ENCODE data around the gene DCDC2B.
"Not testable (repeated sequence)": the region's sequence is repeated elsewhere in the genome, so short reads cannot be mapped to it uniquely, and the experiment has no call there.

The DCDC2B gene

GRCh38 chr1:32208891-32209328, at the start of gene DCDC2B:
Gene DCDC2B (plus strand): TSS chr1:32209089. CDS start chr1:32209094, 5 bp downstream.
- DNase-seq = no peak

DNA sequence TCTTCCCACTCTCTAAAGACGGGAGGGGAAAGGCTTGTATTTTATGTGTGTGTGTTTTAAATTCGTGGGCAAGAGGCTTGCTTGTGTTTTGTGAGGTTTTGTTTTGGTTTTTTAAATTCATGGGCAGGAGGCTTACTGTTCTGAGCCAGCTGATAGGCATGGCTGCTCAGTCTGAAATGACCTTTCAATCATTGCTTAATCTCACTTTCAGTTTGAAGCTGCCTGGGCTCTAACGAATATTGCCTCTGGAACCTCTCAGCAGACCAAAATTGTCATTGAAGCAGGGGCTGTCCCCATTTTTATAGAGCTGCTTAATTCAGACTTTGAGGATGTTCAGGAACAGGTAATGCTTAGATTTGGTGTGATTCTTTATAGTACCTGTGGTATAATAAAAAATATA, 49.7 kb upstream of the DCDC2B start:
- no peak for DNase-seq

- no peak for DNase-seq
Measured at GRCh38 chr1:32163405-32163804, 45.5 kb upstream of the DCDC2B start.

GRCh38 chr1:32165633-32166032, 43.3 kb upstream of the DCDC2B start:
- not testable (repeated sequence) for DNase-seq

DNA sequence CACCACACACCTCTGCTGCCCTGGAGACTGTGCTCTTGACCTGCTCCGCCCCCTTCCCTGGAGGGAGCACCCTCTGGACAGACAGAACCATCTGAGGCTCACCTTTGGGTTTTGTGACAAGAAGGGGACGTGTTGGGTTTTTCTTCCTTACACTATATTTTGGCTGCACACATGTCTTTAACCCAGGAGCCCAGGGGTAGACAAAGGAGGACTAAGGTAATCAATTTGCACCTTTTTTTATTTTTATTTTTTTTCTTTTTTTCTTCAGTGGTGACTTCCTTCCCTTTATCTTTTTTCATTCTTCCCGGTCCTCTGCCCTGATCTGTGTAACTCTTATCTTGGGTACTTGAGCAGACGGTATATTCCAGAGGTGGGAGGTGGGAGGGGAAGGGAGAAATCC, 37.9 kb upstream of the DCDC2B start:
- no peak for DNase-seq

DNA sequence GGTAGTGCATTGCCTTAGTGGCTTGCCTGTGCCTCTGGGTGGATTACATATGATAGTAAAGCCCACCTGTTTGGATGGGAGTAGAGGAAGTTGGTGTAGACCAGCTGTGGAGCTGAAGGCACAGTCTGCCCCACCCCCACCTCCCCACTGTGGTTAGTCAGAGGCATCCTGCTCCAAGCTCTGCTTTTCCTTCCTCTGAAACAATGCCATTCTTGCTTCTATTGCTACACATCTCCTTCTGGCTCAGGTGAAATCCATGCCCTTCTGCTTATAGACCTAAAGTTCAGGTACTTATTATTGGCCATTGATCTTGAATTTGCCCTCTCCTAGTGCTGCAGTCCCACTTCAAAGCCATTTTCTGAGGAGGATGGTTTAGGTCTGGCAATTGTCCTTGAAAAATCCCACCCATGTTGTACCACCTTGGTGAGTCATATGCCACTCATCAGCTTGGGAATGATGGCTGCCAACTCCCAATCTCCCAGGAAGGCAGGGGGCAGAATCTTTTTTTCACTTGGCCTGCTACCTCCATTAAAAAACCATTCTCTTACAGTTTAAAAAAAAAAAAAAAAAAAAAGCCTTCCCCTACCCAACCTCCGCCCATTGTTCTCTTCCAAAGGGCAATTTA, 36.2 kb upstream of the DCDC2B start:
- no peak for DNase-seq

DNA sequence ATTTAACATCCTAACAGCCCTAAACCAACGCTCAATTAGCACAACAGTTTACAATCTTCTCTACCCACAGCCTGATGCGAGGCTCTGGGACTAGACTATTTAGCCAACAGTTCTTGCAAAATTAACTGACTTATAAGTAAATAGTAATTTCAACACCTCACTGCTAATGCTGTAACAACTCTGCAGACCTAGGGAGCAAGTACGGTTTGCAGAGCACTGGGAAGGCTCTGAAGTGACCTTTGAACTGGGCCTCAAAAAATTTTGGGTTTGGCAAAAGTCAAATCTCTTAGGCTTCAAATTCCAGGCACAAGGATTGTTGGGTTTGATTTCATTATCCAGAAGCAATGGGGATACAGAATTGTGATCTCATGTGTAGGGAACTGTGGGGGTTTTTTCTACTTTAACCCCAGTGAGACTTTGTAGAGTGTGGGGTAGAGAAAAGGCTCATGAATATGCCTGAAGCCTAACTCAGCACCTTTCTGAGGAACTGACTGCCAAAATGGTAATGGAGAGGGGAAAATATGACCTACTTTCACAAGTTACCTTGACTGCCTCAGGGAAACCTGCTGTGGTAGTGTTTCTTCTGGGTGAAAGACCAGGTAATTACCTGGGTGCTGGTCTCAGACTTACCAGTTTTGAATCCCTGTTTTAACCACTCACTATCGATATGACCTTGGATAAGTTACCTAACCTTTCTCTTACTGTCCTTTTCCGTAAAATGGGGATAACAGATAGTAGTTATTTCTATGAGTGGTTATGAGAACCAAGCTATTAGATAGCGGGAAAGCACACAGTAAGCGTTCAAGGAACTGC, 30.3 kb upstream of the DCDC2B start:
- no peak for DNase-seq

GRCh38 chr1:32179193-32179442, 29.8 kb upstream of the DCDC2B start:
- no peak for DNase-seq

- peak; percentile 90 for DNase-seq
Measured at GRCh38 chr1:32179443-32180185, 29.3 kb upstream of the DCDC2B start, which contains the start of gene TXLNA. Gene TXLNA (plus strand): TSS chr1:32179675. CDS start chr1:32180346, 671 bp downstream.

- DNase-seq = peak; percentile 41
Measured at GRCh38 chr1:32180186-32181060, 28.5 kb upstream of the DCDC2B start.

DNA sequence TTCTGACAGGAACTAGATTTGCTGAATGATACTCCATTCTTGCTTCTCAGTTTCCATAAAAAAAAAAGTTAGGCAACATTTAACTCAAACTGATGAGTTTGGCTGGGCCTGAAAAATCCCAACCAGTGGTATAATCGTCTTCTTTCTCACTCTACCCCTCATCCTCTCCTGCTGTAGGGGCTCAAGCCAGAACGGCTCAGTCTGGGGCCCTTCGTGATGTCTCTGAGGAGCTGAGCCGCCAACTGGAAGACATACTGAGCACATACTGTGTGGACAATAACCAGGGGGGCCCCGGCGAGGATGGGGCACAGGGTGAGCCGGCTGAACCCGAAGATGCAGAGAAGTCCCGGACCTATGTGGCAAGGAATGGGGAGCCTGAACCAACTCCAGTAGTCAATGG, 27.8 kb upstream of the DCDC2B start:
- no peak for DNase-seq

DNA sequence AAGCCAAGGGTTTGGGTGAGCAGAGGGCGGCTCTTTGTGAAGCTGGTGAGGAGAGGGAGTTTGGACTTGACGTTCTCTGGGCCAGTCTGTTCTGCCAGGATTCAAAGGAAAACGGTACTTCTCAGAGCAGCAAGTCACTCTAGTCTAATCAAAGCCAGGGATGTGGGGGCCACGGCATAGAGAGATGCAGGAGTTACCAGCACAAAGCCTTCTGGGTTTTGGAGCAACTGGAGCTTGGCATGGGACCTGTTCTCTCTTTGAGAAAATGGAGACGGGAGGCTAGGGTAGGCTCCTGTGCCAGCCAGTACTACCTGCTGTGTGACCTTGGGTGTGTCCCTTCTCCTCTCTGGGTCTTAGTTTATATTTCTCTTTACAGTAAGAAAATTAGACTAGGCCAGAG, 27.3 kb upstream of the DCDC2B start:
- DNase-seq = no peak

DNA sequence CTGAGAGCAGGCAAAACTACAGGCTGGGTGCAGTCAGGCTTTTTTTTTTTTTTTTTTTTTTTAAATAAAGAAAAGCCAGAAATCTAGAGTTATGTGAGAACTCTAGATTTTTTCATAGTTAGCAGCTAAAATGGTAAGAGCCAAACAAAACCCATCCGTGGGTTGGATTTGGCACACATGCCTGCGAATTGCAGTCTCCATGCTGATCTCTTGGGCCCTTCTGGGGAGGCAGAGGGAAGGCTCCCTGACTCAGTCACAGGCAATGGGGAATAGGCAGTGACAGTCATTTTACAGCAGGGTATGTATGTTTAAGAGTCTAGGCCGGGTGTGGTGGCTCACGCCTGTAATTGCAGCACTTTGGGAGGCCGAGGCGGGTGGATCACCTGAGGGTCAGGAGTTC, 26.8 kb upstream of the DCDC2B start:
- no peak for DNase-seq

- DNase-seq = no peak
Measured at GRCh38 chr1:32184650-32185049, 24.2 kb upstream of the DCDC2B start.

- no peak for DNase-seq
Measured at GRCh38 chr1:32186077-32186476, 22.8 kb upstream of the DCDC2B start.

GRCh38 chr1:32186491-32186890, 22.4 kb upstream of the DCDC2B start:
- no peak for DNase-seq

DNA sequence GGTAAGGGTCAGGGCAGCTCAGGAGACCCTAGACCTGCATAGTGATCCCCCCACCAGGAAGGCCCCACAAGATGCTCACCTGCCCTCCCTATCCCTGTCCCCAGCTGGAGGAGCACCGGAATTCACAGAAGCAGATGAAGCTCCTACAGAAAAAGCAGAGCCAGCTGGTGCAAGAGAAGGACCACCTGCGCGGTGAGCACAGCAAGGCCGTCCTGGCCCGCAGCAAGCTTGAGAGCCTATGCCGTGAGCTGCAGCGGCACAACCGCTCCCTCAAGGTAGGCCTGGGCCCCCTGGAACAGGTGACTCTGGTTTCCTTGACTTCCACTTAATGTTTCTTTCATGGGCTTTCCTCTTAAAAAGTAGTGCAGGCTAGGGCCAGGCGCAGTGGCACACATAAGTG, 21.0 kb upstream of the DCDC2B start:
- no peak for DNase-seq

- DNase-seq = no peak
Measured at GRCh38 chr1:32192220-32192948, 16.5 kb upstream of the DCDC2B start.

DNA sequence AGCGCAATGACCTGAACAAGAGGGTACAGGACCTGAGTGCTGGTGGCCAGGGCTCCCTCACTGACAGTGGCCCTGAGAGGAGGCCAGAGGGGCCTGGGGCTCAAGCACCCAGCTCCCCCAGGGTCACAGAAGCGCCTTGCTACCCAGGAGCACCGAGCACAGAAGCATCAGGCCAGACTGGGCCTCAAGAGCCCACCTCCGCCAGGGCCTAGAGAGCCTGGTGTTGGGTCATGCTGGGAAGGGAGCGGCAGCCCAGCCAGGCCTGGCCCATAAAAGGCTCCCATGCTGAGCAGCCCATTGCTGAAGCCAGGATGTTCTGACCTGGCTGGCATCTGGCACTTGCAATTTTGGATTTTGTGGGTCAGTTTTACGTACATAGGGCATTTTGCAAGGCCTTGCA, 13.9 kb upstream of the DCDC2B start:
- DNase-seq = no peak

- no peak for DNase-seq
Measured at GRCh38 chr1:32195531-32195930, 13.4 kb upstream of the DCDC2B start.

GRCh38 chr1:32195972-32196823, 12.7 kb upstream of the DCDC2B start:
- DNase-seq = no peak
